ENCODE measurements around the gene RAB40B.
A peak's percentile ranks its signal among the peaks of the same experiment; 100 is the strongest.

RAB40B gene

GRCh38 chr17:82679586-82680465 is 18.7 kb downstream of the RAB40B start:
- Histone ChIP-seq H3K27me3 (ENCODE audit: control insufficient read depth in 3 of 3, insufficient read depth in 3 of 3, low read depth in 1 of 3, low read length in 3 of 3) (no peaks in the 10 kb centered on the region), H4K91ac (ENCODE audit: low read depth, low read length, poor library complexity) (no peak overlapping the region), H2BK15ac (ENCODE audit: low read length) (no peak overlapping the region), H2BK5ac (ENCODE audit: low read length) (no peak overlapping the region), H3K4ac (ENCODE audit: low read length) (peak overlapping the region; percentile 66), H3K27ac (replicated peaks; ENCODE audit: low read length) (no peak overlapping the region), H3K4me2 (ENCODE audit: insufficient read depth, low read length, poor library complexity, severe bottlenecking) (no peak overlapping the region), H3K9me3 (replicated peaks in 1 of 2; ENCODE audit: control insufficient read depth in 2 of 2, insufficient read depth in 1 of 2, low read depth in 1 of 2, low read length in 2 of 2) (peaks cover 4 to 13% of the 10 kb centered on the region in 2 donors), H2BK12ac (ENCODE audit: low read length) (peak overlapping the region; percentile 22), H3K14ac (ENCODE audit: low read length) (peak overlapping the region; percentile 17), H3K18ac (ENCODE audit: low read length) (peak overlapping the region; percentile 57), H2AFZ (ENCODE audit: low read length) (no peak overlapping the region), H4K8ac (ENCODE audit: low read depth, low read length) (no peak overlapping the region), H3K79me1 (ENCODE audit: low read depth, low read length) (peaks cover 3% of the 10 kb centered on the region), H3K23ac (ENCODE audit: low read depth, low read length, poor library complexity) (peak overlapping the region; percentile 43), H3K4me1 (ENCODE audit: control insufficient read depth in 2 of 2, insufficient read depth in 1 of 2, low read depth in 1 of 2, low read length in 2 of 2) (peaks cover 0 to 2% of the 10 kb centered on the region in 2 donors), H2BK120ac (ENCODE audit: low read depth, low read length) (no peak overlapping the region), H3K9ac (ENCODE audit: low read depth, low read length, poor library complexity) (no peak overlapping the region), H3K36me3 (replicated peaks in 1 of 2; ENCODE audit: control insufficient read depth in 2 of 2, insufficient read depth in 2 of 2, low read length in 2 of 2) (no peaks in the 10 kb centered on the region), H2AK5ac (ENCODE audit: low read depth, low read length) (peak overlapping the region; percentile 75), H3K4me3 (ENCODE audit: low read length in 2 of 2) (no peak overlapping the region)
- no peak for DNase-seq (ENCODE audit: low spot score)
- WGBS, 2 donors (ENCODE audit: extremely low coverage in 2 of 2, insufficient read length in 2 of 2, insufficient replicate concordance in 1 of 2): no CpG with 5 or more reads among the region's 28 CpGs

- Histone ChIP-seq H2BK5ac (ENCODE audit: low read length) (no peak overlapping the region), H3K14ac (ENCODE audit: low read length) (no peak overlapping the region), H3K9me3 (replicated peaks in 1 of 2; ENCODE audit: control insufficient read depth in 2 of 2, insufficient read depth in 1 of 2, low read depth in 1 of 2, low read length in 2 of 2) (peaks cover 6 to 13% of the 10 kb centered on the region in 2 donors), H4K91ac (ENCODE audit: low read depth, low read length, poor library complexity) (no peak overlapping the region), H3K79me1 (ENCODE audit: low read depth, low read length) (peaks cover 3% of the 10 kb centered on the region), H3K23ac (ENCODE audit: low read depth, low read length, poor library complexity) (no peak overlapping the region), H3K4me2 (ENCODE audit: insufficient read depth, low read length, poor library complexity, severe bottlenecking) (no peak overlapping the region), H2AK5ac (ENCODE audit: low read depth, low read length) (no peak overlapping the region), H2BK120ac (ENCODE audit: low read depth, low read length) (no peak overlapping the region), H3K18ac (ENCODE audit: low read length) (no peak overlapping the region), H3K36me3 (replicated peaks in 1 of 2; ENCODE audit: control insufficient read depth in 2 of 2, insufficient read depth in 2 of 2, low read length in 2 of 2) (no peaks in the 10 kb centered on the region), H3K27me3 (ENCODE audit: control insufficient read depth in 3 of 3, insufficient read depth in 3 of 3, low read depth in 1 of 3, low read length in 3 of 3) (no peaks in the 10 kb centered on the region), H3K9ac (ENCODE audit: low read depth, low read length, poor library complexity) (no peak overlapping the region), H2BK12ac (ENCODE audit: low read length) (no peak overlapping the region), H3K4me1 (ENCODE audit: control insufficient read depth in 2 of 2, insufficient read depth in 1 of 2, low read depth in 1 of 2, low read length in 2 of 2) (peaks cover 0 to 2% of the 10 kb centered on the region in 2 donors), H3K4me3 (ENCODE audit: low read length in 2 of 2) (no peak overlapping the region), H3K4ac (ENCODE audit: low read length) (no peak overlapping the region), H4K8ac (ENCODE audit: low read depth, low read length) (no peak overlapping the region), H2BK15ac (ENCODE audit: low read length) (no peak overlapping the region), H3K27ac (replicated peaks; ENCODE audit: low read length) (no peak overlapping the region), H2AFZ (ENCODE audit: low read length) (no peak overlapping the region)
- no peak for DNase-seq (ENCODE audit: low spot score)
- WGBS, 2 donors (ENCODE audit: extremely low coverage in 2 of 2, insufficient read length in 2 of 2, insufficient replicate concordance in 1 of 2): no CpG with 5 or more reads among the region's 14 CpGs
Measured at GRCh38 chr17:82678265-82678891, 20.1 kb downstream of the RAB40B start.

GRCh38 chr17:82677353-82677925 is 21.1 kb downstream of the RAB40B start:
- Histone ChIP-seq H2AFZ (ENCODE audit: low read length) (no peak overlapping the region), H3K4me1 (ENCODE audit: control insufficient read depth in 2 of 2, insufficient read depth in 1 of 2, low read depth in 1 of 2, low read length in 2 of 2) (peaks cover 0 to 2% of the 10 kb centered on the region in 2 donors), H3K4me3 (ENCODE audit: low read length in 2 of 2) (peak overlapping the region in 1 of 2 donors; percentile 2), H2BK120ac (ENCODE audit: low read depth, low read length) (no peak overlapping the region), H3K27ac (replicated peaks; ENCODE audit: low read length) (no peak overlapping the region), H3K4ac (ENCODE audit: low read length) (no peak overlapping the region), H3K4me2 (ENCODE audit: insufficient read depth, low read length, poor library complexity, severe bottlenecking) (no peak overlapping the region), H3K14ac (ENCODE audit: low read length) (no peak overlapping the region), H2BK5ac (ENCODE audit: low read length) (no peak overlapping the region), H3K9ac (ENCODE audit: low read depth, low read length, poor library complexity) (peak overlapping the region; percentile 21), H2BK15ac (ENCODE audit: low read length) (peak overlapping the region; percentile 43), H3K27me3 (ENCODE audit: control insufficient read depth in 3 of 3, insufficient read depth in 3 of 3, low read depth in 1 of 3, low read length in 3 of 3) (no peaks in the 10 kb centered on the region), H4K91ac (ENCODE audit: low read depth, low read length, poor library complexity) (no peak overlapping the region), H3K79me1 (ENCODE audit: low read depth, low read length) (peaks cover 3% of the 10 kb centered on the region), H2AK5ac (ENCODE audit: low read depth, low read length) (peak overlapping the region; percentile 43), H4K8ac (ENCODE audit: low read depth, low read length) (no peak overlapping the region), H3K36me3 (replicated peaks in 1 of 2; ENCODE audit: control insufficient read depth in 2 of 2, insufficient read depth in 2 of 2, low read length in 2 of 2) (no peaks in the 10 kb centered on the region), H3K9me3 (replicated peaks in 1 of 2; ENCODE audit: control insufficient read depth in 2 of 2, insufficient read depth in 1 of 2, low read depth in 1 of 2, low read length in 2 of 2) (peaks cover 6 to 13% of the 10 kb centered on the region in 2 donors), H3K18ac (ENCODE audit: low read length) (peak overlapping the region; percentile 48), H3K23ac (ENCODE audit: low read depth, low read length, poor library complexity) (peak overlapping the region; percentile 89), H2BK12ac (ENCODE audit: low read length) (peak overlapping the region; percentile 41)
- DNase-seq (ENCODE audit: low spot score): no peak
- no CpG with 5 or more reads among the region's 23 CpGs for WGBS, 2 donors (ENCODE audit: extremely low coverage in 2 of 2, insufficient read length in 2 of 2, insufficient replicate concordance in 1 of 2)

Measured in neuronal stem cell (in vitro differentiated cells).